ENCODE results near the gene CELF5. TPM values are rescaled to one million over a fixed set of nuclear protein-coding genes. Genes with fewer than 3 reads are reported as not detected.

Gene CELF5
- under 1 TPM; 0.36 to 0.80 TPM for total RNA-seq

GRCh38 chr19:3224346-3225168 lies at the start of gene CELF5:
CELF5 (plus strand) TSS chr19:3224661; CDS start chr19:3224740, 79 bp downstream.
- intact Hi-C loops (cut with DNase I) = no loop called here
- H3K9me3 ChIP-seq = no peaks in the 10 kb centered on the region
- H3K4me1 ChIP-seq (replicated peaks) = no peaks in the 10 kb centered on the region
- peak; percentile 21 for DNase-seq (ENCODE audit: low spot score)
- no peak within 1 kb of the TSS for H3K4me3 ChIP-seq
- H3K27me3 ChIP-seq (replicated peaks; ENCODE audit: insufficient read depth) = peaks cover 4% of the 10 kb centered on the region
- H3K36me3 ChIP-seq = no peaks in the 10 kb centered on the region
- H3K27ac ChIP-seq = no peak within 1 kb of the TSS
- 2% methylated on average over 83 of the region's 94 CpGs for whole genome bisulfite sequencing
- TF ChIP-seq POLR2AphosphoS5 (IDR thresholded peaks at IDR 0.05) (no peak), CTCF (IDR thresholded peaks at IDR 0.05) (peak; percentile 14 to 59 (median 37))

GRCh38 chr19:3175781-3176714 lies 48.4 kb upstream of the CELF5 start:
- Histone ChIP-seq H3K4me1 (replicated peaks) (peaks cover 4% of the 10 kb centered on the region), H3K27me3 (replicated peaks; ENCODE audit: insufficient read depth) (no peaks in the 10 kb centered on the region), H3K9me3 (no peaks in the 10 kb centered on the region), H3K4me3 (no peak overlapping the region), H3K36me3 (no peaks in the 10 kb centered on the region), H3K27ac (peak overlapping the region; percentile 39 to 46)
- 41% methylated on average over 17 of the region's 17 CpGs for WGBS
- peak; percentile 83 for DNase-seq (ENCODE audit: low spot score)
- TF ChIP-seq CTCF (IDR thresholded peaks at IDR 0.05) (peak in 1 of 4 experiments; percentile 5), POLR2A (IDR thresholded peaks at IDR 0.05) (no peak), POLR2AphosphoS5 (IDR thresholded peaks at IDR 0.05) (peak; percentile 59)
- intact Hi-C loops (cut with DNase I) = no loop called here

- Histone ChIP-seq H3K36me3 (no peaks in the 10 kb centered on the region), H3K4me1 (replicated peaks) (peaks cover 4% of the 10 kb centered on the region), H3K9me3 (no peaks in the 10 kb centered on the region), H3K27me3 (replicated peaks; ENCODE audit: insufficient read depth) (no peaks in the 10 kb centered on the region), H3K27ac (peak overlapping the region; percentile 39 to 46), H3K4me3 (no peak overlapping the region)
- no peak for TF ChIP-seq CTCF (IDR thresholded peaks at IDR 0.05)
- TF ChIP-seq POLR2AphosphoS5 (IDR thresholded peaks at IDR 0.05) = no peak
- TF ChIP-seq POLR2A (IDR thresholded peaks at IDR 0.05) = peak; percentile 62
- intact Hi-C loops (cut with DNase I) = no loop called here
- no peak for DNase-seq (ENCODE audit: low spot score)
- WGBS = 71% methylated on average over 11 of the region's 11 CpGs
Observed at GRCh38 chr19:3176715-3177501, 47.6 kb upstream of the CELF5 start.

GRCh38 chr19:3178377-3178972 lies 46.0 kb upstream of the CELF5 start, which contains the start of gene S1PR4:
S1PR4 (plus strand) TSS chr19:3178769; CDS start chr19:3178793, 24 bp downstream.
- Histone ChIP-seq H3K4me3 (no peak within 1 kb of the TSS), H3K9me3 (no peaks in the 10 kb centered on the region), H3K27ac (no peak within 1 kb of the TSS), H3K36me3 (no peaks in the 10 kb centered on the region), H3K27me3 (replicated peaks; ENCODE audit: insufficient read depth) (no peaks in the 10 kb centered on the region), H3K4me1 (replicated peaks) (peaks cover 4% of the 10 kb centered on the region)
- DNase-seq (ENCODE audit: low spot score) = no peak
- intact Hi-C loops (cut with DNase I) = no loop called here
- TF ChIP-seq POLR2AphosphoS5 (IDR thresholded peaks at IDR 0.05) (no peak), POLR2A (IDR thresholded peaks at IDR 0.05) (no peak), CTCF (IDR thresholded peaks at IDR 0.05) (no peak)
- 65% methylated on average over 42 of the region's 42 CpGs for WGBS
